ENCODE data around the gene XXYLT1. TPM values are rescaled to one million over a fixed set of nuclear protein-coding genes. Genes with fewer than 3 reads are reported as not detected.

The XXYLT1 gene
- total RNA-seq, 4 donors from 2014 or later, result 5.4 to 18.2 (median 6.9) TPM

DNA sequence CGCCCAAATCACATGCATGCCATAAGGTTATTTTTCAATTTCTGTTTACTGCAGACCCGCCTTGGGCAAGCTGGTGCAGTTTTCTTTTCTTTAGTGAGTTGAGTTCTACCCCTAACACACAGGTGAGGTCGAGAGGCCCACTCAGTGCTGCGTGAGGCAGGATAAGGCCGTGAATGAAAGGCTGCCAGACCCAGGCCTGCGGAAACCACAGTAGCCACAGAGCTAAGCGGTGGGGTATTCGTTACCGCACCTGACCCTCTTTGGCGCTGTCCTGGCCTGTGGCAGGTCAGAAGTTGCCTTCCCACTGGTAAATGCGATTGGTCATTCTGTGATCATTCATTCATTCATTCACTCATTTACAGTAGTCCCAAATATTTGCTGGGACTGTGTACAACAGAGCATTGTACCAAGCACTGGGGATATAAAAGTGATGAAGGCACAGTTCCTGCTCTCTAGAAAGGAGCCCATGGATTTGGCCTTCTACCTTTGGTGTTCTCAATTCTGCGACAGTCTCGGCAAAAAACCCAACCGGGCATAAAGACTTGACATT, 144.8 kb downstream of the XXYLT1 start:
- Histone ChIP-seq H3K27me3 (no peaks in the 10 kb centered on the region), H3K4me3 (no peak overlapping the region), H3K27ac (peak overlapping the region in 1 of 4 donors; percentile 21), H3K9me3 (no peaks in the 10 kb centered on the region), H3K36me3 (no peaks in the 10 kb centered on the region), H3K4me1 (peaks cover 0 to 4% (median 0%) of the 10 kb centered on the region in 4 donors)
- peak in 1 of 3 donors; percentile 43 for DNase-seq
- TF ChIP-seq POLR2A (IDR thresholded peaks at IDR 0.05), result no peak
- TF ChIP-seq, protein P1, sequence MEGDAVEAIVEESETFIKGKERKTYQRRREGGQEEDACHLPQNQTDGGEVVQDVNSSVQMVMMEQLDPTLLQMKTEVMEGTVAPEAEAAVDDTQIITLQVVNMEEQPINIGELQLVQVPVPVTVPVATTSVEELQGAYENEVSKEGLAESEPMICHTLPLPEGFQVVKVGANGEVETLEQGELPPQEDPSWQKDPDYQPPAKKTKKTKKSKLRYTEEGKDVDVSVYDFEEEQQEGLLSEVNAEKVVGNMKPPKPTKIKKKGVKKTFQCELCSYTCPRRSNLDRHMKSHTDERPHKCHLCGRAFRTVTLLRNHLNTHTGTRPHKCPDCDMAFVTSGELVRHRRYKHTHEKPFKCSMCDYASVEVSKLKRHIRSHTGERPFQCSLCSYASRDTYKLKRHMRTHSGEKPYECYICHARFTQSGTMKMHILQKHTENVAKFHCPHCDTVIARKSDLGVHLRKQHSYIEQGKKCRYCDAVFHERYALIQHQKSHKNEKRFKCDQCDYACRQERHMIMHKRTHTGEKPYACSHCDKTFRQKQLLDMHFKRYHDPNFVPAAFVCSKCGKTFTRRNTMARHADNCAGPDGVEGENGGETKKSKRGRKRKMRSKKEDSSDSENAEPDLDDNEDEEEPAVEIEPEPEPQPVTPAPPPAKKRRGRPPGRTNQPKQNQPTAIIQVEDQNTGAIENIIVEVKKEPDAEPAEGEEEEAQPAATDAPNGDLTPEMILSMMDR (IDR thresholded peaks at IDR 0.05), result no peak

DNA sequence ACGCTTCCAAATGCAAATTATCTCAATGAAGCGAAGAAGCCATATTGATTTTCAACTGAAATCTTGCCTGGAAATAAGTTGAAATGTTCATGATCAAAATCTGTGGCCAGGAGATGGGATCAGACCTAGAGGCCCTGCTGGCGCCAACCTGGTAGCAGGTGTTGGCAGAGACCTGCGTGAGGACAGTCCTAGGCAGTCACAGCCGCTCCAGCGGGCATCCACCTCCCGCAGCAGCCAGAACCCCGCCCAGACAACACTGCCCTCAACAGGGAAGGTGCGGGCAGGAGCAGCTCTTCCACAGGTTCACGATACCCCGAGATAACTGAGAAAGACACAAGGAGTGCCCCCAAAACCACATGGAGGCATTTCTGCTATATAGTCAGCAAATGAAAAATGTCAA, 145.3 kb downstream of the XXYLT1 start:
- Histone ChIP-seq H3K4me1 (peaks cover 0 to 4% (median 0%) of the 10 kb centered on the region in 4 donors), H3K27ac (no peak overlapping the region), H3K27me3 (no peaks in the 10 kb centered on the region), H3K36me3 (no peaks in the 10 kb centered on the region), H3K9me3 (no peaks in the 10 kb centered on the region), H3K4me3 (no peak overlapping the region)
- DNase-seq, result no peak
- no peak for TF ChIP-seq POLR2A (IDR thresholded peaks at IDR 0.05)
- TF ChIP-seq, protein P1 (IDR thresholded peaks at IDR 0.05), result no peak

DNA sequence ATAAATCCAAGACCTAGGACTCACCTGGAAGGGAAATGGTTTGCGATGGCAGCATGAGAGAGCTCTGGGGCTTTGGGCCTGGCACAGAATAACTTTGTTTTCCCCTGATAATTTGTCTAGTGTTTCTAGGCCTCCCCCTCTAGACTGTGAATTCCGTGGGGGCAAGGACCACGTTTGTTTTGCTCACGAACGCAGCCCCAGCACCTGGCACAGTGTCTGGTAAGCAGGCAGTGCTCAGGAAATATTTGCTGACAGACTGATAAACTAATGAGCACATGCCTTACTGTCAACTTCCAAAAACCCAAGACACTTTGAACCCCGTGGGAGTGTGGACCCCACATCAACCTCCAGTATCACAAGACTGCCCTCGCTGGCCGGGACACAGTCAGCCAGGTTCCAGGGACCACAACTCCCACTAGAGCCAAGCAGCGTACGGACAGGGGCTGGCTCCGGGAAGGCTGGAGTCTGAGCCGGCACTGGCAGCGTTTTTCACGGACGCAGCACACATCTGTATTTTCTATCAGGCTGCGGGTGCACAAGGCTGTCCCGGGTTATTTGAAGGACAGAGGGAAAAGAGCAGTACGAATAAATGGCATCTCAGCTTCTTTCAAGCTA, 146.5 kb downstream of the XXYLT1 start:
- Histone ChIP-seq H3K9me3 (no peaks in the 10 kb centered on the region), H3K36me3 (no peaks in the 10 kb centered on the region), H3K27ac (no peak overlapping the region), H3K27me3 (no peaks in the 10 kb centered on the region), H3K4me3 (no peak overlapping the region), H3K4me1 (peaks cover 0 to 4% (median 0%) of the 10 kb centered on the region in 4 donors)
- no peak for DNase-seq
- TF ChIP-seq, protein P1 (IDR thresholded peaks at IDR 0.05), result no peak
- TF ChIP-seq POLR2A (IDR thresholded peaks at IDR 0.05), result no peak

DNA sequence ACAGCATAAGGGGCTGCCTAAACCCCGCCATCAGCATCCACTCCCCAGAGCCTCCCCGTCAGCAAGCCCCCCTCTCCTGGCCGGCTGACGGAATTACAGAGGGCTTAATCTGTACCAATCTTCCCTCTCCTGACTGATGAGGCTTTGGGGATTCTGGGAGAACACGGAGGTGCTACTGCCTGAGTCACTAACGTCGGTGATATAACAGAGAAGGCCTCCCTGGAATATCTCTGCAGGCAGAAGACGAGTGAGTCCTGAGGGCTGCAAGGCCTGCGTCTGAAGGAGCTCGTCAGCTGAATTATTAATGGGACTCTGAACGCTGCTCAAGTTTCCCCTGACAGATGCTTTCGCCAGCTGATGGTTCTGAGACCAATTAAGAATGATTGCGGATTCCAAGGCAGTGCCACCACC, 147.7 kb downstream of the XXYLT1 start:
- DNase-seq, result no peak
- no peaks in the 10 kb centered on the region for H3K36me3 ChIP-seq

DNA sequence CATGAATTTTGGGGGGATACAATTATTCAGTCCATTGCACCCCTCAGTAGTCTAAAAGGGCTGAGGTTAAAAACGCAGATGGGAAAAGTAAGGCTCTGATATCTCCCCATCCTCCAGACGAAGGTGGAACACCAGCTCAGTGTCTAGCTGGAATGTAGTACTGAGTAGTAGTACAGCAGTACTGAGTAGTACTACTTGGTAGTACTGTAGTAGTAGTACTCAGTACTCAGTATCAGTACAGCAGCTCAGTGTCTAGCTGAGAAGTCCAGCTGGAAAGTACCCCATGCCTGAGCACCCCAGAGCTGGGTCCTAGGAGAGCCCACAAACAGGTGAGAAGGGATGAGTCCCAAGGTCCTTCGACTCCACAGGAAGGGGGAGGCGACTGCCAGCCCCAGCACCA, 148.7 kb downstream of the XXYLT1 start:
- TF ChIP-seq, protein P1 (IDR thresholded peaks at IDR 0.05), result no peak
- TF ChIP-seq POLR2A (IDR thresholded peaks at IDR 0.05), result no peak
- H3K36me3 ChIP-seq, result no peaks in the 10 kb centered on the region
- H3K4me3 ChIP-seq, result no peak overlapping the region
- no peak for DNase-seq
- H3K4me1 ChIP-seq, result peaks cover 0 to 9% (median 0%) of the 10 kb centered on the region in 4 donors
- no peak overlapping the region for H3K27ac ChIP-seq
- no peaks in the 10 kb centered on the region for H3K27me3 ChIP-seq
- H3K9me3 ChIP-seq, result no peaks in the 10 kb centered on the region

More for the DNA sequence above, 147.7 kb downstream of the XXYLT1 start:
- Histone ChIP-seq H3K4me3 (no peak overlapping the region), H3K4me1 (peaks cover 0 to 5% (median 2%) of the 10 kb centered on the region in 4 donors), H3K27me3 (no peaks in the 10 kb centered on the region), H3K9me3 (no peaks in the 10 kb centered on the region), H3K27ac (no peak overlapping the region)
- TF ChIP-seq POLR2A (IDR thresholded peaks at IDR 0.05), result no peak
- TF ChIP-seq, protein P1 (IDR thresholded peaks at IDR 0.05), result no peak
